OCI-LY3 (cell line): ENCODE measurements around the gene RHOC.
A peak's percentile ranks its signal among the peaks of the same experiment; 100 is the strongest.

Source experiments
- H2AFZ ChIP-seq: fragments of 200-600, 300-600 bp; shearing (Covaris generic); 2 replicates; pipeline ENCODE4 v1.6.0; 2014; ENCODE audit warnings: antibody characterized with exemption, low read depth, low read length
- H3K27ac ChIP-seq: fragments of 200-600, 300-600 bp; sonication (generic); 2 replicates; pipeline ENCODE4 v1.5.1; 2014; ENCODE audit warnings: mild to moderate bottlenecking, low read length, moderate library complexity, mixed read lengths
- H3K27me3 ChIP-seq: fragments of 200-600, 300-600 bp; sonication (generic); 2 replicates; pipeline ENCODE4 v1.6.1; 2014; ENCODE audit warnings: low read depth, low read length, mixed read lengths
- H3K36me3 ChIP-seq: fragments of 200-600, 300-600 bp; sonication (generic); replicated peaks from 2 replicates; pipeline ENCODE3; 2014; ENCODE audit warnings: low read depth, low read length, mixed read lengths
- H3K4me1 ChIP-seq: fragments of 300-600, 200-600 bp; sonication (generic); 2 replicates; pipeline ENCODE4 v1.6.1; 2014; ENCODE audit warnings: low read length, mixed read lengths
- H3K4me2 ChIP-seq: fragments of 200-600, 300-600 bp; sonication (generic); 2 replicates; pipeline ENCODE4 v1.6.1; 2014; ENCODE audit warnings: low read length, mixed read lengths
- H3K4me3 ChIP-seq: fragments of 300-600, 200-600 bp; sonication (generic); 2 replicates; pipeline ENCODE4 v1.5.1; 2014; ENCODE audit warnings: antibody characterized with exemption, mild to moderate bottlenecking, low read length, moderate library complexity
- H3K79me2 ChIP-seq: fragments of 300-600, 200-600 bp; shearing (Covaris generic); 2 replicates; pipeline ENCODE4 v1.6.1; 2014; ENCODE audit warnings: mild to moderate bottlenecking, low read length, mixed read lengths
- H3K9ac ChIP-seq: fragments of 300-600, 200-600 bp; shearing (Covaris generic); 2 replicates; pipeline ENCODE4 v1.6.0; 2014; ENCODE audit warnings: mild to moderate bottlenecking, low read length, moderate library complexity
- H3K9me3 ChIP-seq: fragments of 200-600, 300-600 bp; shearing (Covaris generic); 2 replicates; pipeline ENCODE4 v1.6.1; 2014; ENCODE audit warnings: low read length, mixed read lengths; ENCODE audit not compliant: insufficient read depth
- H4K20me1 ChIP-seq: fragments of 200-600, 300-600 bp; sonication (generic); 2 replicates; pipeline ENCODE4 v1.6.1; 2016; ENCODE audit warnings: low read length, mixed read lengths; ENCODE audit not compliant: insufficient read depth
- CTCF ChIP-seq: fragments of 200-600, 300-600 bp; sonication (generic); IDR thresholded peaks from 2 replicates; pipeline ENCODE4 v1.5.1; 2014; ENCODE audit warnings: antibody characterized with exemption, low read length, low read depth
- EZH2phosphoT487 ChIP-seq: fragments of 200-600 bp; shearing (Covaris generic); IDR thresholded peaks from 2 replicates; pipeline ENCODE4 v1.6.1; 2018; ENCODE audit warnings: antibody characterized with exemption, mixed run types, low read depth

Gene RHOC

GRCh38 chr1:112673592-112674439 is 33.1 kb downstream of the RHOC start:
- H3K27me3 ChIP-seq: no peaks in the 10 kb centered on the region
- peak overlapping the region; percentile 99 for H3K4me2 ChIP-seq
- no peaks in the 10 kb centered on the region for H3K9me3 ChIP-seq
- H3K36me3 ChIP-seq: peaks cover 10% of the 10 kb centered on the region
- peak overlapping the region; percentile 41 for H3K27ac ChIP-seq
- peak overlapping the region; percentile 90 for H3K9ac ChIP-seq
- H2AFZ ChIP-seq: no peak overlapping the region
- no peaks in the 10 kb centered on the region for H3K79me2 ChIP-seq
- H4K20me1 ChIP-seq: no peaks in the 10 kb centered on the region
- peaks cover 21% of the 10 kb centered on the region for H3K4me1 ChIP-seq
- TF ChIP-seq CTCF: peak; percentile 35
- TF ChIP-seq EZH2phosphoT487: no peak
- peak overlapping the region; percentile 98 for H3K4me3 ChIP-seq

- Histone ChIP-seq H3K27me3 (no peaks in the 10 kb centered on the region), H3K27ac (no peak overlapping the region), H3K9ac (no peak overlapping the region)
These were observed 34.1 kb downstream of the RHOC start for GRCh38 chr1:112672842-112673241.

GRCh38 chr1:112672009-112672408 is 34.9 kb downstream of the RHOC start:
- TF ChIP-seq CTCF: no peak
- Histone ChIP-seq H4K20me1 (no peaks in the 10 kb centered on the region; the same call in 1 of the 2 replicates), H3K36me3 (peaks cover 15% of the 10 kb centered on the region), H3K27me3 (no peaks in the 10 kb centered on the region), H2AFZ (no peak overlapping the region), H3K9me3 (no peaks in the 10 kb centered on the region), H3K27ac (no peak overlapping the region), H3K4me1 (peaks cover 22% of the 10 kb centered on the region), H3K79me2 (no peaks in the 10 kb centered on the region), H3K4me2 (no peak overlapping the region), H3K4me3 (no peak overlapping the region), H3K9ac (no peak overlapping the region)

More at GRCh38 chr1:112672842-112673241, 34.1 kb downstream of the RHOC start:
- Histone ChIP-seq H3K4me2 (no peak overlapping the region), H3K9me3 (no peaks in the 10 kb centered on the region), H3K36me3 (peaks cover 11% of the 10 kb centered on the region), H3K4me1 (peaks cover 25% of the 10 kb centered on the region), H3K79me2 (no peaks in the 10 kb centered on the region), H4K20me1 (no peaks in the 10 kb centered on the region), H2AFZ (no peak overlapping the region), H3K4me3 (no peak overlapping the region)
- TF ChIP-seq CTCF (no peak), EZH2phosphoT487 (no peak)

GRCh38 chr1:112666946-112667345 is 40.0 kb downstream of the RHOC start:
- Histone ChIP-seq H3K79me2 (no peaks in the 10 kb centered on the region), H4K20me1 (peaks cover 3% of the 10 kb centered on the region; the same call in 1 of the 2 replicates), H3K4me3 (no peak overlapping the region), H3K9me3 (no peaks in the 10 kb centered on the region), H2AFZ (no peak overlapping the region), H3K36me3 (peaks cover 31% of the 10 kb centered on the region), H3K4me1 (peaks cover 21% of the 10 kb centered on the region), H3K27ac (no peak overlapping the region), H3K27me3 (no peaks in the 10 kb centered on the region), H3K9ac (no peak overlapping the region), H3K4me2 (no peak overlapping the region)
- TF ChIP-seq CTCF (no peak), EZH2phosphoT487 (no peak)
